Mucosa of stomach (tissue), 1 donor: ENCODE data around the gene CYFIP1.
A peak's percentile ranks its signal among the peaks of the same experiment; 100 is the strongest.
"Not testable (repeated sequence)": the region's sequence is repeated elsewhere in the genome, so short reads cannot be mapped to it uniquely, and the experiment has no call there.

ENCODE experiments used
- H3K27me3 ChIP-seq: one replicate; pipeline ENCODE4 v1.7.0; 2013; ENCODE audit warnings: mild to moderate bottlenecking, low read length; ENCODE audit not compliant: control insufficient read depth, insufficient read depth
- H3K36me3 ChIP-seq: one replicate; pipeline ENCODE4 v1.7.0; 2013; ENCODE audit warnings: low read length; ENCODE audit not compliant: control insufficient read depth, insufficient read depth
- H3K4me1 ChIP-seq: one replicate; pipeline ENCODE4 v1.7.0; 2013; ENCODE audit warnings: mild to moderate bottlenecking, low read length; ENCODE audit not compliant: control insufficient read depth, insufficient read depth
- H3K4me3 ChIP-seq: one replicate; pipeline ENCODE4 v1.7.0; 2013; ENCODE audit warnings: low read length
- H3K9ac ChIP-seq: one replicate; pipeline ENCODE4 v1.7.0; 2013; ENCODE audit warnings: mild to moderate bottlenecking, low read length, moderate library complexity
- H3K9me3 ChIP-seq: one replicate; pipeline ENCODE4 v1.7.0; 2013; ENCODE audit warnings: mild to moderate bottlenecking, low read length, moderate library complexity; ENCODE audit not compliant: control insufficient read depth
- donor health status: Pancreatic carcinoma.

CYFIP1 gene

GRCh38 chr15:22980189-22981050, at the start of gene CYFIP1:
CYFIP1 (minus strand) TSS chr15:22980368; CDS start chr15:22947285, 33,083 bp downstream.
- H3K4me1 ChIP-seq: peaks cover 7% of the 10 kb centered on the region
- H3K36me3 ChIP-seq: no peaks in the 10 kb centered on the region
- peak within 1 kb of the TSS; percentile 62 for H3K4me3 ChIP-seq
- H3K9me3 ChIP-seq: no peaks in the 10 kb centered on the region
- H3K27me3 ChIP-seq: no peaks in the 10 kb centered on the region
- peak within 1 kb of the TSS; percentile 93 for H3K9ac ChIP-seq

DNA sequence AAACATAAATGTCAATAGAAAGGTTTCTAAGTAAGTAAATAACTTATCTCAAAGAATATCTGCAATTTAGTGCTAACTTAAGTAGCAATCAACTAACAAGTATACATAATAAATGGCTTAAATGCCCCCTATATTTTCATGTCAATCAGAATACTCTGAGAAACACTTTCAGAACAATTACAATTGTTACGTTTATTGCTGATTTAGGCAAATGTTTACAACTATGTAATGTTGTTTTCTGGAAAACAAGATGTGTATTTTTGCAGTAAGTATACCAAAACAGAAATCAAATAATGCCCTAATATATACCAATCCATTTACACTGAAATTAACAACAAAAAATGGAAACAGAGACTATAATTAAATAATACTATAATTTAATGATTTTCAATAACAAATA, 46.0 kb upstream of the CYFIP1 start:
- no peaks in the 10 kb centered on the region for H3K9me3 ChIP-seq
- H3K36me3 ChIP-seq: peaks cover 8% of the 10 kb centered on the region
- no peaks in the 10 kb centered on the region for H3K27me3 ChIP-seq
- H3K9ac ChIP-seq: no peak overlapping the region
- no peak overlapping the region for H3K4me3 ChIP-seq
- no peaks in the 10 kb centered on the region for H3K4me1 ChIP-seq

- no peak overlapping the region for H3K4me3 ChIP-seq
- no peaks in the 10 kb centered on the region for H3K4me1 ChIP-seq
- H3K36me3 ChIP-seq: peaks cover 8% of the 10 kb centered on the region
- H3K27me3 ChIP-seq: no peaks in the 10 kb centered on the region
- no peaks in the 10 kb centered on the region for H3K9me3 ChIP-seq
- no peak overlapping the region for H3K9ac ChIP-seq
Observed at GRCh38 chr15:23022156-23022555, 42.0 kb upstream of the CYFIP1 start.

DNA sequence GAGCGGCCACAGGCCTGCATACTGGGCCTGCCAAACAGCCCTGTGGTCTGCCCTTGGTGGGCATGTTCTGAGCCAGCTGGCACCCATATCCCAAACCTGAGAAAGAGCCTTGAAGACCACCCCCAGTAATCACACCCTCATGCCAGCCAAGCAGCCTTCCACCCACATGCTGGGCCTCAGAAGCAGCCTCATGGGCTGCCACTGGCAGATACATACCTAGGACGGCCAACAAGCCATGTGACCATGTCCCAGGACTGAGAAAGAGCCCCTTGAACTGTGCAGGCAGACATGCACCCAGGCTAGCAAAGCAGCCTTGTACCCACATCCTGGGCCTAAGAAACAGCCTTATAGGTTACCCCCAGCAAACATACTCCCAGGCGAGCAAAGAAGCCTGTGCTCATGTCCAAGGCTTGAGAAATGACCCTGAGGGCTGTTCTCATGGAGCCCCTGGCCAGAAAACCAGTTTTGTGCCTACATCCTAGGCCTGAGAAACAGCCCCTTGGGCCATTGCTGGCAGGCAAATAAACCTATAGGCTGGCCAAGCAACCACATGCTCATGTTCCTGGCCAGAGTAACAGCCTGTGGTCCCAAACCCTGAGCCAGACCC, 34.3 kb upstream of the CYFIP1 start:
- no peaks in the 10 kb centered on the region for H3K36me3 ChIP-seq
- H3K9me3 ChIP-seq: no peaks in the 10 kb centered on the region
- no peak overlapping the region for H3K9ac ChIP-seq
- H3K4me3 ChIP-seq: no peak overlapping the region
- H3K27me3 ChIP-seq: no peaks in the 10 kb centered on the region
- H3K4me1 ChIP-seq: no peaks in the 10 kb centered on the region

- no peaks in the 10 kb centered on the region for H3K36me3 ChIP-seq
- H3K4me1 ChIP-seq: no peaks in the 10 kb centered on the region
- no peaks in the 10 kb centered on the region for H3K9me3 ChIP-seq
- no peak overlapping the region for H3K4me3 ChIP-seq
- H3K9ac ChIP-seq: no peak overlapping the region
- no peaks in the 10 kb centered on the region for H3K27me3 ChIP-seq
Observed at GRCh38 chr15:23013681-23014080, 33.5 kb upstream of the CYFIP1 start.

DNA sequence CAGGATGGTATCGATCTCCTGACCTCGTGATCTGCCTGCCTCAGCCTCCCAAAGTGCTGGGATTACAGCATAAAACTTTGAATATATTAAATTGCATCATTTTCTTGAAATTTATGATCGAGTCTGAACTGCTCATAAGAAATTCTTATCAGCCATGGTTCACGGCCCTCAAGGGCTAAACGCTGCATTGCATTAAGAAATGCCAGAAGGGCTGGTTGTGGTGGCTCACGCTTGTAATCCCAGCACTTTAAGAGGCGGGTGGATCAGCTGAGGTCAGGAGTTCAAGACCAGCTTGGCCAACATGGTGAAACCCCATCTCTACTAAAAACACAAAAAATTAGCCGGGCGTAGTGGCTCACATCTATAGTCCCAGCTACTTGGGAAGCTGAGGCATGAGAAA, 32.4 kb upstream of the CYFIP1 start:
- not testable (repeated sequence) for H3K4me1 ChIP-seq, H3K9ac ChIP-seq, H3K9me3 ChIP-seq, H3K27me3 ChIP-seq, H3K4me3 ChIP-seq, H3K36me3 ChIP-seq

GRCh38 chr15:23003736-23004135, 23.6 kb upstream of the CYFIP1 start:
- peaks cover 4% of the 10 kb centered on the region for H3K36me3 ChIP-seq
- H3K27me3 ChIP-seq: no peaks in the 10 kb centered on the region
- H3K9me3 ChIP-seq: no peaks in the 10 kb centered on the region
- no peaks in the 10 kb centered on the region for H3K4me1 ChIP-seq
- H3K9ac ChIP-seq: no peak overlapping the region
- H3K4me3 ChIP-seq: no peak overlapping the region

DNA sequence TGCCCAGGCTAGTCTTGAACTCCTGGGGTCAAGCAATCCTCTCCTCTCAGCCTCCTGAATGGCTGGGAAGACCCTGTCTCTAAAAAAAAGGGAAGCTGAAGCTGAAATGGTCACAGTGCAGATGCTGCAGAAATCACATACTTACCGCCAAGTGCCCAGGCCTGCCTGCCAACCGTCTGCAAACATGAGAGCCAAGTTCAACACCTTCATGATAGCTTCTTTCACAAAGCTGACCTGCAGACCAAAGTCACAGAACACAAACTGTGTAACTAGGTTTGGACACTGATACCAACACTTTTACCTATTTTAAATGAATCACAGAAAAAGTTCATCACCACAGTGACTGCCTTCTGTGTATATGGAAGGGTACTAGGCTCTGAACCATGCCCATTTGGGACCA, 22.8 kb upstream of the CYFIP1 start:
- Histone ChIP-seq H3K36me3 (peaks cover 4% of the 10 kb centered on the region), H3K4me3 (no peak overlapping the region), H3K27me3 (no peaks in the 10 kb centered on the region), H3K4me1 (no peaks in the 10 kb centered on the region), H3K9me3 (no peaks in the 10 kb centered on the region), H3K9ac (no peak overlapping the region)

DNA sequence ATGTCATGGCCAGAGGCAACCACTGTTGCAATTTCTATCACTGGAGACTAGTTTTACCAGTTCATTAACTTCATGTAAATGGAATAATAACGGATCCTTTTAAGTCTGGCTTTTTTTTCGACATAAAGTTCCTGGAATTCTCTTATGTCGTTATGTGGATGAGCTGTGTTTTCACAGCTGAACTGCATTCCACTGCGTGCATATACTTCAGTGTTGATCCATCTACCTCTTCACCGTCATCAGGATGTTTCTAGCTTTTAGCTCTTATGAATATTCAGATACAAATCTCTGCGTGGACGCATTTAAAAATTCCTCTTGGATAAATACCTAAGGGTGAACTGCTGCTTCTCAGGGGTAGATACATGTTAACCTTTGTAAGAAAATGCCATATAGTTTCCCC, 15.6 kb upstream of the CYFIP1 start:
- Histone ChIP-seq H3K36me3 (no peaks in the 10 kb centered on the region), H3K9me3 (no peaks in the 10 kb centered on the region), H3K4me3 (no peak overlapping the region), H3K27me3 (no peaks in the 10 kb centered on the region), H3K4me1 (no peaks in the 10 kb centered on the region), H3K9ac (no peak overlapping the region)

- Histone ChIP-seq H3K36me3 (no peaks in the 10 kb centered on the region), H3K4me1 (peaks cover 13% of the 10 kb centered on the region), H3K4me3 (no peak overlapping the region), H3K27me3 (no peaks in the 10 kb centered on the region), H3K9me3 (no peaks in the 10 kb centered on the region), H3K9ac (no peak overlapping the region)
Observed at GRCh38 chr15:22992024-22992326, 11.8 kb upstream of the CYFIP1 start.

DNA sequence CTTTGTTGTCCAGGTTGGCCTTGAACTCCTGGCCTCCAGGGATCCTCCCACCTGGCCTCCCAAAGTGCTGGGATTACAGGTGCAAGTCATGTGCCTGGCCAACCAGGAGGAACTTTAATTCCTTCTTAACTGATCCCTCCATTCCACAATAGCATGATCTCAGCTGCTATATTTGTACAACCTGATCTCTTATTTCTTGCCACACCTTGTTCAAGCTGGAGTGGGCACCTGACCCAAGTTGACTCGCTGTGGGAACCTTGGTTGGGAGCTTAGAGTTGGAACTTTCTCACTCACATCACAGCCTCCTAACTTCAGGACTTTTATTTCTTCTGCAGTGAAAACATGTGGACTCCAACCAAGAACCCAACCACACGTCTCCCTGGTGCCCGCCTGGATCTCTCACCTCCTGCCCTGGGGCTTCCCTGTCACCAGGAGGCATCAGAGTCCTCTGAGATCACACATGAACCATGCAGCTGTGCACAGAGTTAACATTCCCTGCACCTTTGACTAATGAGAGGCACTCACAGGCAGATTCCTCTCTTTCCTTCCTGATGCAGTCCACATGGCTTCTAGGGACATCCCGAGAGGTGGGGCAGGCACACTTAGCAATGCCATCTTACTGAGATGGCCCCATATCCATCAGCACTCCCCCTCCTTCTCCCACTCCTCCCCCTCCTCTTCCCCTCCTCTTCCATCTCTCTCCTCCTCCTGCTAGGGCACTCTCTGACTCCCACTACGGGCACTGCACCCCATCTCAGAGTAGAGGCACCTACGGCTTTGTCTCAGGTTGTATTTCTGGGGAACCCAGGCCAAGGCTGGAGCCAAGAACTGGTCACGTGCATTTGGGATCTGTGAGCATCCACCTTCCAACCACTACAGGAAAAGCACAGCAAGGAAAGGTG, 9.7 kb upstream of the CYFIP1 start:
- no peaks in the 10 kb centered on the region for H3K9me3 ChIP-seq
- H3K27me3 ChIP-seq: no peaks in the 10 kb centered on the region
- H3K4me3 ChIP-seq: no peak overlapping the region
- no peak overlapping the region for H3K9ac ChIP-seq
- H3K4me1 ChIP-seq: peaks cover 13% of the 10 kb centered on the region
- H3K36me3 ChIP-seq: no peaks in the 10 kb centered on the region

DNA sequence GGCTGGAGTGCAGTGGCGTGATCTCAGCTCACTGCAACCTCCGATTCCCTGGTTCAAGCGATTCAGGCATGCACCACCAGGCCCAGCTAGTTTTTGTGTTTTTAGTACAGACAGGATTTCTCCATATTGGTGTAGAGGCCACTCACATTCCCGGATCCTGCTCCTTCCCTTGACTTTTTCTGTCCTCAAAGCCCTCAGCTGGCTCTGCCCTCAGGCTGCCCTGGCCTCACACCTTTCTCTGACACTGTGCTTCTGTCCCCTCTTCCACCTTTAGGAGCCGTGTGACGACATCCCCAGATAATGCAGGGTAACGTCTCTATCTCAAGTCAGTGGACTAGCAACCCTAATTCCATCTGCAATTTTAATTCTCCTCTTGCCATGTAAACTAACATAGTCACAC, 8.6 kb upstream of the CYFIP1 start:
- no peaks in the 10 kb centered on the region for H3K9me3 ChIP-seq
- no peaks in the 10 kb centered on the region for H3K36me3 ChIP-seq
- no peaks in the 10 kb centered on the region for H3K27me3 ChIP-seq
- H3K4me3 ChIP-seq: no peak overlapping the region
- H3K4me1 ChIP-seq: peaks cover 13% of the 10 kb centered on the region
- H3K9ac ChIP-seq: no peak overlapping the region
